CD4-positive, alpha-beta T cell (primary cell): ENCODE measurements around the gene PKD1. TPM values are rescaled to one million over a fixed set of nuclear protein-coding genes. Genes with fewer than 3 reads are reported as not detected.
"Not testable (repeated sequence)": the region's sequence is repeated elsewhere in the genome, so short reads cannot be mapped to it uniquely, and the experiment has no call there.

ENCODE experiments used
- ATAC-seq: fragments of 200-7000 bp; cut with Tn5 transposase; one replicate; pipeline ENCODE4 v1.10.0; 2022; ENCODE audit warnings: mild to moderate bottlenecking; ENCODE audit not compliant: poor library complexity
- CTCF ChIA-PET: fragments of 350-600 bp; sonication (Branson Sonifier 250); formaldehyde crosslinking; loops from one replicate; lab custom pipeline; 2021; ENCODE audit warnings: antibody characterized with exemption, inconsistent platforms; lab: Charles Lee
- POLR2A ChIA-PET: fragments of 350-600 bp; sonication (Branson Sonifier 250); formaldehyde crosslinking; loops from one replicate; lab custom pipeline; 2021; ENCODE audit warnings: antibody characterized with exemption, inconsistent platforms; lab: Charles Lee
- DNase-seq, 14 experiments: peaks; one replicate each; pipeline ENCODE4 v3.0.0-alpha.2; 2013 to 2020; ENCODE audit warnings: mixed read lengths in 2 of 14
- H3K27ac ChIP-seq, 2 donors: one replicate each; pipeline versions ENCODE4 v1.5.1 to v1.7.0; 2013; ENCODE audit warnings: low read length in 2 of 2, low read depth in 1 of 2, mild to moderate bottlenecking in 1 of 2
- H3K27me3 ChIP-seq, 2 experiments: 1 replicate in 1 of 2; 2 replicates in 1 of 2; pipeline versions ENCODE4 v1.6.1 to v1.7.0; 2013; ENCODE audit warnings: low read length in 2 of 2, control low read depth in 1 of 2, mild to moderate bottlenecking in 1 of 2, moderate library complexity in 1 of 2; ENCODE audit not compliant: insufficient read depth in 2 of 2, control insufficient read depth in 1 of 2
- H3K36me3 ChIP-seq: one replicate; pipeline ENCODE4 v1.6.1; 2013; ENCODE audit warnings: low read length, control low read depth; ENCODE audit not compliant: insufficient read depth
- H3K4me1 ChIP-seq: one replicate; pipeline ENCODE4 v1.6.1; 2013; ENCODE audit warnings: low read length, control low read depth; ENCODE audit not compliant: insufficient read depth
- H3K4me3 ChIP-seq: one replicate; pipeline ENCODE4 v1.5.1; 2013; ENCODE audit warnings: mild to moderate bottlenecking, low read length, moderate library complexity
- H3K9me3 ChIP-seq, 2 experiments: 1 replicate in 1 of 2; 2 replicates in 1 of 2; pipeline versions ENCODE4 v1.6.1 to v1.7.0; 2013; ENCODE audit warnings: low read length in 2 of 2, mild to moderate bottlenecking in 2 of 2, control low read depth in 1 of 2, moderate library complexity in 1 of 2; ENCODE audit not compliant: control insufficient read depth in 1 of 2, insufficient read depth in 1 of 2
- H3K27ac Mint-ChIP-seq: one replicate; pipeline ENCODE4 v1.8.0; 2020; ENCODE audit warnings: mixed read lengths
- H3K27me3 Mint-ChIP-seq: one replicate; pipeline ENCODE4 v1.8.0; 2021; ENCODE audit warnings: mixed read lengths
- H3K36me3 Mint-ChIP-seq: one replicate; pipeline ENCODE4 v1.8.0; 2021; ENCODE audit warnings: low read depth, mixed read lengths
- H3K4me1 Mint-ChIP-seq: one replicate; pipeline ENCODE4 v1.8.0; 2021; ENCODE audit warnings: low read depth, mixed read lengths
- H3K4me3 Mint-ChIP-seq: one replicate; pipeline ENCODE4 v1.8.0; 2020; ENCODE audit warnings: mild to moderate bottlenecking, mixed read lengths
- H3K9me3 Mint-ChIP-seq: one replicate; pipeline ENCODE4 v1.8.0; 2020; ENCODE audit warnings: mixed read lengths
- intact Hi-C, 2 experiments: fragments of 100-400 bp; cut with DNase I in 1 of 2; cut with micrococcal nuclease in 1 of 2; formaldehyde crosslinking; loops; one replicate each; pipeline versions ENCODE4 v1.15.1 to v1.9.0; 2023 to 2025; cut with DNase I, micrococcal nuclease
- total RNA-seq, 174 experiments: library from RNA in 2 of 174; stranded (reverse) in 2 of 174; gene quantifications; one replicate each; pipeline ENCODE4 v1.2.3 and lab custom pipeline; 2021 to 2026

The PKD1 gene
- total RNA-seq, 2 experiments from 2014 or later: 80.3 to 85.6 TPM

DNA sequence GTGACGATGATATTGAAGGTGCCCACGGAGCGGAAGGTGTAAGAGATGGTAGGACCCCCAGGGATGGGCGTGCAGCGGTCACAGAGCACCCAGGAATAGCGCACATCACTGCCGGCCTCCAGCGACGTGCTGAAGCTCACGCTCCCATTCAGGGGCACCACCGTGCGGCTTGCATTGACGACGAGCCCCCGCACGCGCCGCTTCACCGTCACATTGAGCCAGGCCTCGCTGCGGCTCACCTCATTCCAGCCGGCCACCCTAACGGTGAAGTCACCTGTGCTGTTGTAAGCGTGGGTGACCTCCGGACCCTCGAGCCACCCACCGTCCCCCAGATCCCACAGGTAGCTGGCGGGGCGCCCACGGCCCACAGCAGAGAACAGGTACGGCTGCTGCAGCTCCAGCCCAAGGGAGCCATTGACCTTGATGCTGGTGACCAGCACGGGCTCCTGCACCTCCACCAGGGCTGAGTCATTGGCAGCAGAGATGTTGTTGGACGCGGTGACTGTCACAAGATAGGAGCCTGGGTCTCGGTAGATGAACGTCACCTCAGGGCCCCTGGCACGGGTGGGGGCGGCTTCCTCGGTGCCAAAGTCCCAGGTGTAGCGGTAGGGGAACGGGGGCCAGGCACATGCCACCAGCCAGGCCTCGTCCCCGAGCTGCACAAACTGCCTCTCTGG lies 25.2 kb downstream of the PKD1 start:
- H3K36me3 Mint-ChIP-seq, H3K27me3 Mint-ChIP-seq, DNase-seq, H3K27me3 ChIP-seq, ATAC-seq, H3K4me1 Mint-ChIP-seq, H3K4me1 ChIP-seq, H3K4me3 Mint-ChIP-seq, H3K27ac ChIP-seq, H3K27ac Mint-ChIP-seq, intact Hi-C loops, H3K4me3 ChIP-seq, H3K9me3 ChIP-seq, POLR2A ChIA-PET, CTCF ChIA-PET, H3K9me3 Mint-ChIP-seq, H3K36me3 ChIP-seq: not testable (repeated sequence)

GRCh38 chr16:2109872-2110271 lies 25.8 kb downstream of the PKD1 start:
- H3K27me3 ChIP-seq, intact Hi-C loops, H3K9me3 ChIP-seq, H3K27me3 Mint-ChIP-seq, H3K27ac ChIP-seq, CTCF ChIA-PET, H3K4me3 ChIP-seq, H3K4me1 ChIP-seq, ATAC-seq, H3K4me1 Mint-ChIP-seq, H3K9me3 Mint-ChIP-seq, H3K36me3 Mint-ChIP-seq, DNase-seq, H3K36me3 ChIP-seq, H3K4me3 Mint-ChIP-seq, H3K27ac Mint-ChIP-seq, POLR2A ChIA-PET: not testable (repeated sequence)

DNA sequence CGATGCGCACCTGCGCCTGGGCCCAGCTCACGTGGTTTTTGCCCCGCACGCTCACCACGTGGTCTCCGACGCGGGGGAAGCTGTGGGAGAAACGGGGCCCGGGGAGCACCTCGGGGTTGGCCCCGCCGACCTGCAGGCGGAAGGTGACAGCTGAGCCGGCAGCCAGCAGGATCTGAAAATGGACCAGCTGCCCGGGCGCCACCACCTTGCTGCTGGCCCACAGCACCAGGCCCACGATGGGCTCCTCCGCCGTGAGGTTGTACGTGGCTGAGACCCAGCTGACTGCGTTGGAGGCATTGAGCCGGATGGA lies 26.5 kb downstream of the PKD1 start:
- H3K36me3 Mint-ChIP-seq, POLR2A ChIA-PET, H3K4me3 ChIP-seq, H3K27me3 Mint-ChIP-seq, ATAC-seq, H3K4me3 Mint-ChIP-seq, H3K27ac ChIP-seq, H3K27me3 ChIP-seq, H3K4me1 ChIP-seq, H3K9me3 ChIP-seq, H3K36me3 ChIP-seq, H3K4me1 Mint-ChIP-seq, H3K27ac Mint-ChIP-seq, DNase-seq, intact Hi-C loops, H3K9me3 Mint-ChIP-seq, CTCF ChIA-PET: not testable (repeated sequence)

DNA sequence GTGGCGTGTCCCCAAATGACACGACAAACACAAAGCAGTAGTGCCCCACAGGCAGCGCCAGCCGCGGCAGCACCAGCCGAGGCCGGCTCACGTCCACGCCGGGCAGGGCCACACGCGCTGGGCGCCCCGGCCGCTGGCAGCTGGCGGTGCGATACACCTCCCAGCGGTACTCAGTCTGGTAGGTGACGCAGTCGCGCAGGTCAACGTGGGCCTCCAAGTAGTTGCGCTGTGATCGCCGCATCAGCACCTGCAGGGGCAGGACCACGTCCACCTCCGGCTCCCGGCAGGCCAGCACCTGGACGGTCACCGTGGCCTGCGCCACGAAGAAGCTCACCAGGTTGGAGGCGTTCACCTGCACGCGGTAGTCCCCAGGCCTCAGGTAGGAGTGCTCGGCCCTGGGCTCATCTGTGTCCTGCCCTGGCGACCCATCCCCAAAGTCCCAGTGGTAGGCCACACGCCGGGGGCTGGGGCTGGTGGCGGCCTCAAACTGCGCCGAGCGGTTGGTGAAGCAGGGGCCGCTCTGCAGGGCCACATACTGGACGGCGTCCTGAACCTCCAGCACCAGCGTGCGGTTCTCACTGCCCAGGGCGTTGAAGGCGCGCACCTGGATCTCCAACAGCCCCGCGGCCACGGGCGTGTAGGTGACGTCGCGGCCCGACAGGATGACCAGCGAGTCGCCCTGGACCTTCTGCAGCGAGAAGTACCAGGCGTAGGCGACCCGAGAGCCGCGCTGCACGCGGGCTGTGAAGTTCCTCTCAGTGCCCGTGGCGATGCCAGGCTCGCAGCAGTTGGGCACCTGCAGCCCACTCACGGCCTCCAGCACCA lies 27.0 kb downstream of the PKD1 start:
- CTCF ChIA-PET, POLR2A ChIA-PET, intact Hi-C loops, H3K27me3 Mint-ChIP-seq, H3K4me1 ChIP-seq, DNase-seq, H3K9me3 ChIP-seq, H3K27me3 ChIP-seq, H3K4me3 Mint-ChIP-seq, H3K4me3 ChIP-seq, H3K36me3 Mint-ChIP-seq, H3K27ac ChIP-seq, H3K27ac Mint-ChIP-seq, H3K9me3 Mint-ChIP-seq, H3K4me1 Mint-ChIP-seq, H3K36me3 ChIP-seq, ATAC-seq: not testable (repeated sequence)

- H3K27ac Mint-ChIP-seq, H3K27me3 Mint-ChIP-seq, CTCF ChIA-PET, H3K4me3 Mint-ChIP-seq, intact Hi-C loops, H3K27me3 ChIP-seq, H3K4me1 Mint-ChIP-seq, H3K4me1 ChIP-seq, H3K4me3 ChIP-seq, ATAC-seq, H3K9me3 Mint-ChIP-seq, DNase-seq, POLR2A ChIA-PET, H3K9me3 ChIP-seq, H3K27ac ChIP-seq, H3K36me3 ChIP-seq, H3K36me3 Mint-ChIP-seq: not testable (repeated sequence)
Observed at GRCh38 chr16:2107791-2108125, 27.9 kb downstream of the PKD1 start.

- H3K27ac Mint-ChIP-seq, H3K4me3 Mint-ChIP-seq, H3K27ac ChIP-seq: not testable (repeated sequence)
Observed at GRCh38 chr16:2107121-2107790, 28.4 kb downstream of the PKD1 start.

GRCh38 chr16:2106211-2106610 lies 29.5 kb downstream of the PKD1 start:
- H3K9me3 Mint-ChIP-seq, POLR2A ChIA-PET, H3K9me3 ChIP-seq, H3K27ac Mint-ChIP-seq, DNase-seq, H3K4me1 ChIP-seq, H3K27me3 Mint-ChIP-seq, H3K4me3 ChIP-seq, intact Hi-C loops, CTCF ChIA-PET, H3K4me1 Mint-ChIP-seq, H3K36me3 Mint-ChIP-seq, H3K27me3 ChIP-seq, H3K4me3 Mint-ChIP-seq, ATAC-seq, H3K27ac ChIP-seq: not testable (repeated sequence)
- peaks cover 11% of the 10 kb centered on the region for H3K36me3 ChIP-seq

More at GRCh38 chr16:2107121-2107790, 28.4 kb downstream of the PKD1 start:
- H3K4me1 ChIP-seq, H3K36me3 ChIP-seq, DNase-seq, H3K27me3 ChIP-seq, H3K4me1 Mint-ChIP-seq, intact Hi-C loops, H3K4me3 ChIP-seq, H3K9me3 Mint-ChIP-seq, POLR2A ChIA-PET, ATAC-seq, CTCF ChIA-PET, H3K27me3 Mint-ChIP-seq, H3K36me3 Mint-ChIP-seq, H3K9me3 ChIP-seq: not testable (repeated sequence)
